SK-N-DZ (cell line): ENCODE measurements around the gene SELENOI.

ENCODE experiments used
- DNase-seq: peaks from one replicate; pipeline ENCODE4 v3.0.0-alpha.2; 2015; ENCODE audit warnings: low spot score

SELENOI gene

GRCh38 chr2:26410764-26411243 is 64.9 kb downstream of the SELENOI start:
- DNase-seq: no peak

DNA sequence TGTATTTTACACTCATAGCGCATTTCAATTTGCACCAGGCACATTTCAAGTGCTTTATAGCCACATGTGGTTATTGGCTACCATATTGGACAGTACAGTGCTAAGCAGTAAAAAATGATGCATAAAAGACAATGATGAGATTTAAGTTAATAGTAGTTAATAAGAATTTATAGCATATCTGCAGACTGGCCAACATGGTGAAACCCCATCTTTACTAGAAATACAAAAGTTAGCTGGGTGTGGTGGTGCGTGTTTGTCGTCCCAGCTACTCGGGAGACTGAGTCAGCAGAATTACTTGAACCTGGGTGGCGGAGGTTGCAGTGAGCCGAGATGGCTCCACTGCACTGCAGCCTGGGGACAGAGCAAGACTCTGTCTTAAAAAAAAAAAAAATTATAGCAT is 65.5 kb downstream of the SELENOI start:
- DNase-seq: no peak

GRCh38 chr2:26412091-26412673 is 66.2 kb downstream of the SELENOI start:
- DNase-seq: no peak

- DNase-seq: no peak
Measured at GRCh38 chr2:26414311-26414710, 68.4 kb downstream of the SELENOI start.

GRCh38 chr2:26421961-26422360 is 76.0 kb downstream of the SELENOI start:
- DNase-seq: no peak

DNA sequence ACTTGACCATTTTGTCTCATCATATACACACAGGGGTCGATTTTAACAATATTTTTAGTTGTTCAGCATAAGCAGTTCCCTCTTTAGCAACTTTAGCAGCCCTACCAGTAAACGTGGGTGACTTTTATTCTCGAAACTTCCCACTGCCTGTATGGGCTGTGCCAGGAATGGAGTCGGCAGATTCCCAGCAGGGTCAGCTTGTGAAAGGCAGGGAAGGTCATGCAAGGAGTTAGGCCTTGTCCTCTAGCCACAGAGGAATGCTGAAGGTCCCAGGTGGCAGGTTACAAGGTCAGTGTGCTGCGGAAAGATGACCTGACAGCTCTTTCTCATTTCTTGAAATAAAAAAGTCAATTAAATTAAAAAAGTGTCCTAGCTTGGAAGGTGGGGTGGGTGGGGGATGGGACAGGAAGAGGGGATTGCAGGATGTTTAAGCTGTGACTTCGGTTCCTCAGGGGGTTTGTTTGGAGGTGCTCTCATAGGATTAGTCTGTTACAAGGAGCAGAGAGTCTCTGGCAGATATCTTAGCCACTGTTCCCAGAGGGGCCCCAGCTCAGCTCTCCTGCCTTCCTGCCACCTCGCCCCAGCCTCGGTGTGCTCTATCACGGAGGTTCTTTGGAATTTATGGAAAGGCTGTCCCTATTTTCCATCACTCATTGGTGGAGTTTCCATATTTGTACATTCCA is 77.1 kb downstream of the SELENOI start:
- DNase-seq: no peak

DNA sequence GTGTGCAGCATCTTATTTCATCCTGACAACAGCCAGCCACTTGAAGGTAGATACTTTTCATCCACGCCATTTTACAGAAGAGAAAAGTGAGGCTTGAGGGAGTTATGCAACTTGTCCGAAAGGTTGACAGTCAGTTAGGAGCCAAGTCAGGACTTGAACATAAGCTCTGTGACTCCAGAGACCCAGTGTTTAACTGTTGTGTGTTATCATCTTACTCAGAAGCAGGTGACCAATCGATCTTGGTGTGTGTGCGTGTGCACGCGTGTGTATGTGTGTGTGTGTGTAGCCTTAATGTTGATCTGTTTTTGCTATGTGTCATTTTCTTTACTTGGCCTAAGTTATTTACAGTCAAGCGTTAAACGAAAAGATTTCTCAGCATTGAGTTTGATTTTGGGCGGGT is 77.8 kb downstream of the SELENOI start:
- DNase-seq: no peak

- DNase-seq: no peak
Measured at GRCh38 chr2:26424221-26424620, 78.3 kb downstream of the SELENOI start.

- no peak for DNase-seq
Measured at GRCh38 chr2:26428846-26429245, 82.9 kb downstream of the SELENOI start.

DNA sequence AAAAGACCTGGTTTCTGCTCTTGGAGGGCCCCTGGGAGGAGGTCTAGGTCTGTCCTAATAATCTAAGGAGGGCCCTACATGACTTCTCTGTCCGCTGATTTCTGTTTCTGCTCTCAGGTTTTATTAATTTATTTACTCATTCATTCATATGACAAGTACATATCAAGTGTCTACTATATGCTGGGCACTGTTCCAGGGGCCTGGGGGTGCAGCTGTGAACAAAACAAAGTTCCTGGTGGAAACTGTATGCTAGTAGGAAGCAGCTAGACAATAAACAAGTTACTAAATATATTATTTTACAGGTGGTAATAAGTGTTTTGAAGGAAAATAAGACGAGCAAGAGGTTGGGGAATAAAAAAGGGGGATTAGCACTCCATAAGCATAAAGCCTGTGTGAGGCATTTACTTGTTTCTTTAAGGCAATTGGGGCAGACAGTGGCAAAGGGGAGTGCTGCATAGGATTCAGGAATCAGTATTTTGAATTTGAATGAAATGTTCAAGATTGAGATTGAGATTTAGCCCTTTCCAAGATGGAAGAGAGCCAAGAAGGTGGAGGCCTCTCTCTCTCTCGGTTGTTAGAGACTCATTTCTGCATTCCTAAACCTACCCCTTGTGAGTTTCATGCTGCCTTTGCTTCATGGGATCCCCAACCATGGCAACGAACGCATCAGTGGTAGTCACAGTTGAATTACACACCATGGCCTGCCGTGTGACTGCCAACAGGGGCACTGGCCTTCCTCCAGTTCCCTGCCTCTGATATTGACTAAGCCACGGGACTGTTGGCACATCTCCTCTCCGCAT is 84.0 kb downstream of the SELENOI start:
- DNase-seq: no peak

DNA sequence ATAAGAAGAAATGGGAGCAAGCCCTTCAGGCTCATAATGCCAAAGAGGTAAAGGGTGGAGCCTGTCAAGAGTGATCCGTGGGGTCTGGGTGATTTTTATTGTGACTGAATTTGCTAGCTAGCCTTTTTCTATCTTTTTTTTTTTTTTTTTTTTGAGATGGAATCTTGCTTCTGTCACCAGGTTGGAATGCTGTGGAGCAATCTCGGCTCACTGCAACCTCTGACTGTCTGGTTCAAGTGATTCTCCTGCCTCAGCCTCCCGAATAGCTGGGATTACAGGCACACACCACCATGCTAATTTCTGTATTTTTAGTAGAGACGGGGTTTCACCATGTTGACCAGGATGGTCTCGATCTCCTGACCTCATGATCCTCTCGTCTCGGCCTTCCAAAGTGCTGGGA is 84.9 kb downstream of the SELENOI start:
- no peak for DNase-seq

- DNase-seq: no peak
Measured at GRCh38 chr2:26432363-26432762, 86.4 kb downstream of the SELENOI start.

DNA sequence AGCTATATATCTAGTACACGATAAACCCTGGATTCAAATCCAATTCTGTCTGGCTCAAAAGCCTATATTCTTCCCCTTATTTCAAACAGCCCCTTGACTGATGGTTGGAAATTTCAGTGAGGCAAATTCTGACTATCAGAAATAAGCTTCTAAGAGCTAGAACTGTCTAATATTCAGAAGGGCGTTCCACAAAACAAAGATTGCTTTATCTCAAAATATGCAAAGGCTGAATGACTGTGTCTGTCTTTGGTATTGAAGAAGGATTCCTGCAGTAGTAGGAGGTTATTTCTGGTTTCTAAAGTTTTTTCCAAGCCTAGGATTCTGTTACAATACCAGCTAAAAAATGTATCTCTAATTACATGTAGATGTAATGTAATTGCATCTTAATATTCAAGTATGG is 86.9 kb downstream of the SELENOI start:
- no peak for DNase-seq

DNA sequence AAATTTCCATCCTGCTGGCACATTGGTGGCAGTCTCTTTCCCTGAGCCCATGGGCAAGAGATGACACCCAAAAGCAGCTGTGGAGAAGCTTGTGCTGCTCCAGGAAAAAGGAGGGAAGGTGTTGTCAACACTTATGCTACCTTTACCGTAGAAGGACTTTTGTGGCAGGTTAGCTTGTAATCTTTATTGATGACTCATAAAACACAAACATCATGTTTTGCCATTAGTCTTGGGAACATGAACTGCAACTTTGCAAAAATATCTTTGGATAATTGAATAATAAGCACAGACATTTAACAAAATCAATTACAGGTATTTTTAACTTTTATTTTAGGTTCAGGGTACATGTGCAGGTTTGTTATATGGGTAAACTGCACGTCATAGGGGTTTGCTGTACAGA is 89.2 kb downstream of the SELENOI start:
- DNase-seq: no peak

DNA sequence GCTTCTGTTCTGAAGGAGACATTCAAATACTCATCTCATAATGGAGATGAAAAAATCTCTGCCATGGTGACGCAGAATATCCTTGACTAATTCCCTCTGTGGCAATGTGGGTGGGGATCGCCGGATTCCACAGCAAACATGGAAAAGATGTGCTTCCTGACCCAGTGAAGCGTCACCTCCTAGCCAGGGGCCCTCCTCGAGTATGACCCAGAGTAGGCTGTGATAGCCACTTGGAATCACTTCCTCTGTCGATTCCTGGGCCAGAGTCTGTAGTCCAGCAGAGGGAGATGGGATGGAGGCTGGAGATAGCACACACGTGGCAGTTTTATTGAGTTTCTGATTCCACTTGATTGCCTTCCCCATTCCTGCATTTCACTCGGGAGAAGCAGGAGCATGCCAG is 92.6 kb downstream of the SELENOI start:
- no peak for DNase-seq

GRCh38 chr2:26438926-26439325 is 93.0 kb downstream of the SELENOI start:
- no peak for DNase-seq

DNA sequence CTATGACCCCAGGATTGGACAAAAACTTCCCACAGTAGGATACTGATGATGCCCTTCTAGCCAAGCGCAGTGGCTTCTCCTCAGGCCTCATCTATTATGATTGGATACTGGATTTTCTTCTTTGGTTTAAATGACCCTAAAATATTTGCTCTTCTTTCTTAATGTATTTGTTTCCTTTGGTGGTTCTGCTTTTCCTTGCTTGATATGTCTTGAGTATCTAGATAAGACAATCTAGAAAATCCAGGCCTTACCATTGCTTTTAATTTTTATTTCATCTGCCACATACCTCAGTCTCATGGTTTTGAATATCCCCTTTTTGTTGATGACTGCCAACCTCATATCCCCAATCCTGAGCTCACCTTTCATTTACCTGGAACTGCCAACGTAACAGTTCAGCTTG is 96.4 kb downstream of the SELENOI start:
- no peak for DNase-seq

GRCh38 chr2:26442707-26443106 is 96.8 kb downstream of the SELENOI start:
- DNase-seq: no peak

DNA sequence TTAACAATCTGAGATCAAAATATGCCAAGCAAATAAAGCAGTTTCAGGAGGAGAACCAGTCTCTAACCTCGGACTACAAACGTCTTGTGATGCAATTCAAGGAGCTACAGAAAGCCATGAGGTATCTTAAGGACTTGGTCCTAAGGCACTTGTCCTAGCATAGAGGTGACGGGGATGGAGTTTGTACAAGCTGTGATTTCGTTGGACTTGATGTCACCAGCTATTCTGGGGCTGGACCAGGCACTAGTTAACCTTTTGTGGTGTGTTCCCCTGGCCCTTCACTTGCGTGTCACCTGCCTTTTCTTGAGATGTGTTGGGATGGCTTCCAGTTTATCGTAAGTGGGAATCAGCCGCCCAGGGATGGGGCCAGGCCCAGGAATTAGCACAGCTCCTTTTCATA is 98.3 kb downstream of the SELENOI start:
- DNase-seq: no peak
